Measurements from ENCODE around the gene MLLT6.
A peak's percentile ranks its signal among the peaks of the same experiment; 100 is the strongest.

MLLT6 gene

GRCh38 chr17:38740806-38741205 lies 35.7 kb downstream of the MLLT6 start:
- no peak overlapping the region for H3K27ac ChIP-seq
- no peak for DNase-seq (ENCODE audit: low read depth, low spot score)

- no peak overlapping the region for H3K27ac ChIP-seq
These were observed 36.4 kb downstream of the MLLT6 start for GRCh38 chr17:38741461-38741860.

GRCh38 chr17:38741921-38742410 lies 36.9 kb downstream of the MLLT6 start:
- no peak for DNase-seq (ENCODE audit: low read depth, low spot score)
- H3K27ac ChIP-seq: no peak overlapping the region

More at GRCh38 chr17:38741461-38741860, 36.4 kb downstream of the MLLT6 start:
- DNase-seq (ENCODE audit: low read depth, low spot score): no peak

- no peak overlapping the region for H3K27ac ChIP-seq
- no peak for DNase-seq (ENCODE audit: low read depth, low spot score)
These were observed 37.6 kb downstream of the MLLT6 start for GRCh38 chr17:38742411-38743308.

GRCh38 chr17:38743556-38744171 lies 38.6 kb downstream of the MLLT6 start:
- DNase-seq (ENCODE audit: low read depth, low spot score): no peak
- no peak overlapping the region for H3K27ac ChIP-seq

- no peak overlapping the region for H3K27ac ChIP-seq
- no peak for DNase-seq (ENCODE audit: low read depth, low spot score)
These were observed 40.5 kb downstream of the MLLT6 start for GRCh38 chr17:38745545-38745944.

GRCh38 chr17:38746004-38746848 lies 41.2 kb downstream of the MLLT6 start:
- no peak for DNase-seq (ENCODE audit: low read depth, low spot score)
- no peak overlapping the region for H3K27ac ChIP-seq

- DNase-seq (ENCODE audit: low read depth, low spot score): no peak
- peak overlapping the region; percentile 77 for H3K27ac ChIP-seq
These were observed 41.9 kb downstream of the MLLT6 start for GRCh38 chr17:38746849-38747462.

- H3K27ac ChIP-seq: peak overlapping the region; percentile 77
- no peak for DNase-seq (ENCODE audit: low read depth, low spot score)
These were observed 42.5 kb downstream of the MLLT6 start for GRCh38 chr17:38747463-38748148.

GRCh38 chr17:38748149-38748891 lies 43.2 kb downstream of the MLLT6 start, which contains the start of gene PCGF2:
Gene PCGF2 (minus strand): TSS chr17:38748336. CDS start chr17:38740402, 7,934 bp downstream.
- peak within 1 kb of the TSS; percentile 77 for H3K27ac ChIP-seq
- DNase-seq (ENCODE audit: low read depth, low spot score): no peak

- H3K27ac ChIP-seq: peak overlapping the region; percentile 77
- DNase-seq (ENCODE audit: low read depth, low spot score): no peak
These were observed 43.8 kb downstream of the MLLT6 start for GRCh38 chr17:38748892-38749222.

- DNase-seq (ENCODE audit: low read depth, low spot score): no peak
- H3K27ac ChIP-seq: peak overlapping the region; percentile 77
These were observed 44.4 kb downstream of the MLLT6 start for GRCh38 chr17:38749223-38750043.

- peak overlapping the region; percentile 77 for H3K27ac ChIP-seq
- no peak for DNase-seq (ENCODE audit: low read depth, low spot score)
These were observed 44.9 kb downstream of the MLLT6 start for GRCh38 chr17:38750044-38750311.

GRCh38 chr17:38750312-38751121 lies 45.4 kb downstream of the MLLT6 start:
- no peak for DNase-seq (ENCODE audit: low read depth, low spot score)
- peak overlapping the region; percentile 77 for H3K27ac ChIP-seq

- H3K27ac ChIP-seq: peak overlapping the region; percentile 77
- DNase-seq (ENCODE audit: low read depth, low spot score): no peak
These were observed 46.2 kb downstream of the MLLT6 start for GRCh38 chr17:38751144-38751807.

GRCh38 chr17:38751808-38752307 lies 46.8 kb downstream of the MLLT6 start:
- H3K27ac ChIP-seq: peak overlapping the region; percentile 77
- no peak for DNase-seq (ENCODE audit: low read depth, low spot score)
